Activated T-helper 17 cell treated with anti-CD3 and anti-CD28 coated beads, Interleukin-2, amount 50 U/mL, for 72 hours (primary cell): ENCODE data around the gene EMD. TPM values are rescaled to one million over a fixed set of nuclear protein-coding genes. Genes with fewer than 3 reads are reported as not detected.
A peak's percentile ranks its signal among the peaks of the same experiment; 100 is the strongest.
"Not testable (repeated sequence)": the region's sequence is repeated elsewhere in the genome, so short reads cannot be mapped to it uniquely, and the experiment has no call there.

Experiments used
- ATAC-seq: fragments of 150-1000 bp; cut with Tn5 transposase; replicated peaks from 2 replicates; pipeline ENCODE4 v1.10.0; 2021; ENCODE audit warnings: mild to moderate bottlenecking, moderate library complexity
- H3K27ac Mint-ChIP-seq: one replicate; pipeline ENCODE4 v1.8.0; 2022; ENCODE audit warnings: mixed read lengths
- H3K27me3 Mint-ChIP-seq: one replicate; pipeline ENCODE4 v1.8.0; 2022; ENCODE audit warnings: mixed read lengths
- H3K36me3 Mint-ChIP-seq: one replicate; pipeline ENCODE4 v1.8.0; 2022; ENCODE audit warnings: low read depth, mild to moderate bottlenecking, mixed read lengths
- H3K4me1 Mint-ChIP-seq: one replicate; pipeline ENCODE4 v1.8.0; 2022; ENCODE audit warnings: mixed read lengths
- H3K4me3 Mint-ChIP-seq: one replicate; pipeline ENCODE4 v1.8.0; 2022; ENCODE audit warnings: mild to moderate bottlenecking, mixed read lengths
- H3K9me3 Mint-ChIP-seq: one replicate; pipeline ENCODE4 v1.8.0; 2022; ENCODE audit warnings: mixed read lengths
- total RNA-seq, 2 donors: library from RNA; stranded (reverse); gene quantifications; one replicate each; pipeline ENCODE4 v1.2.3, GENCODE V29; 2022

The EMD gene
- total RNA-seq, 2 donors from 2014 or later = 86.5 to 87.5 TPM

- H3K36me3 Mint-ChIP-seq, H3K4me3 Mint-ChIP-seq, H3K9me3 Mint-ChIP-seq, H3K4me1 Mint-ChIP-seq, H3K27ac Mint-ChIP-seq, H3K27me3 Mint-ChIP-seq: not testable (repeated sequence)
- peak; percentile 53 for ATAC-seq
Measured at GRCh38 chrX:154388094-154388493, 9.0 kb downstream of the EMD start.

GRCh38 chrX:154388649-154389048 is 9.6 kb downstream of the EMD start:
- H3K27me3 Mint-ChIP-seq, H3K4me3 Mint-ChIP-seq, H3K4me1 Mint-ChIP-seq, H3K9me3 Mint-ChIP-seq, H3K27ac Mint-ChIP-seq, H3K36me3 Mint-ChIP-seq: not testable (repeated sequence)
- ATAC-seq = peak; percentile 44

GRCh38 chrX:154389812-154390747 is 11.0 kb downstream of the EMD start:
- H3K9me3 Mint-ChIP-seq, H3K4me3 Mint-ChIP-seq, H3K27ac Mint-ChIP-seq, H3K4me1 Mint-ChIP-seq, H3K36me3 Mint-ChIP-seq, H3K27me3 Mint-ChIP-seq: not testable (repeated sequence)
- peak; percentile 75 for ATAC-seq

DNA sequence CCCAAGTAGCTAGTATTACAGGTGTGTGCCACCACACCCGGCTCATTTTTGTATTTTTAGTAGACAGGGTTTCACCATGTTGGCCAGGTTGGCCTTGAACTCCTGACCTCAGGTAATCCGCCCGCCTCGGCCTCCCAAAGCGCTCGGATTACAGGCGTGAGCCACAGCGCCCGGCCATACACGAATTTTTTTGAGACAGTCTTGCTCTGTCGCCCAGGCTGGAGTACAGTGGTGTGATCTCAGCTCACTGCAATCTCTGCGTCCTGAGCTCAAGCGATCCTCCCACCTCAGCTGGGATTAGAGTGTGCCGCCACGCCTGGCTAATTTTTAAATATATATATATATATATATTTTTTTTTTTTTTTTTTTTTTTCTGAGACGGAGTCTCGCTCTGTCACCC is 17.3 kb downstream of the EMD start:
- ATAC-seq, H3K4me3 Mint-ChIP-seq: not testable (repeated sequence)

GRCh38 chrX:154396973-154397887 is 18.1 kb downstream of the EMD start:
- H3K27ac Mint-ChIP-seq = peak overlapping the region; percentile 100
- no peaks in the 10 kb centered on the region for H3K9me3 Mint-ChIP-seq
- ATAC-seq = peak; percentile 67
- peak overlapping the region; percentile 100 for H3K4me3 Mint-ChIP-seq
- H3K36me3 Mint-ChIP-seq = peaks cover 44% of the 10 kb centered on the region
- peaks cover 5% of the 10 kb centered on the region for H3K4me1 Mint-ChIP-seq
- H3K27me3 Mint-ChIP-seq = no peaks in the 10 kb centered on the region

More for the DNA sequence above, 17.3 kb downstream of the EMD start:
- H3K9me3 Mint-ChIP-seq, H3K4me1 Mint-ChIP-seq, H3K27ac Mint-ChIP-seq, H3K27me3 Mint-ChIP-seq: not testable (repeated sequence)
- H3K36me3 Mint-ChIP-seq = peaks cover 37% of the 10 kb centered on the region

DNA sequence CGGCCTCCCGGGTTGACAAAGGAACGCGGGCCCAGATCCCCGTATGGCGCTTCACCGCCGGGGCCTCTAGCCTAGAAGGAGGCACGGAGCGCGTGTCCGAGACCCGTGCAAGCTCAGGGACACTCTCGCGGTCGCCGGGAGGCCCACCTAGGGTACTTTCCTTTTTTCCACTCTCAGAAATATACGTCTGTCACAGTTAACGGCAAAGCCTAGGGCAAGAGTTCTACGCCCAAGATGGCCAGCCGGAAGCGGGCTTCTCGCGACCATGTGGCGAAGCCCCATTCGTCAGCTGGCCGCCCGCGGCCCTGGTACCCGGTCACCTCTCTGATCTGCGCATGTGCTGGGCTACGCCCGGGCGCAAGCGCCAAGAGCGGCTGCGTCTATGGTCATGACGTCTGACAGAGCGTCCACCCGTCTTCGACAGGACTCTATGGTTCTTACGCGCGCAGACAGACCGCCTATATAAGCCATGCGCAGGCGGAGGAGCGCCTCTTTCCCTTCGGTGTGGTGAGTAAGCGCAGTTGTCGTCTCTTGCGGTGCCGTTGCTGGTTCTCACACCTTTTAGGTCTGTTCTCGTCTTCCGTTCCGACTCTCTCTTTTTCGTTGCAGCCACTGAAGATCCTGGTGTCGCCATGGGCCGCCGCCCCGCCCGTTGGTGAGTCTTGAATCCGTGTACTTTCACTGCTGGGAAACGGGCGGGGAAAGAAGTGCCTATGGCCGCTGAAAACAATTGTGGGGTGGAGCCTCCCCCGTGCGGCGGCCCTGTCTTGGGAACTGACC is 19.0 kb downstream of the EMD start, which contains the start of gene RPL10:
Gene RPL10 (plus strand): TSS at position 490 of the 780 bp plus-strand sequence. CDS start 143 bp downstream, at position 633.
- Mint-ChIP-seq H3K4me3 (peak within 1 kb of the TSS; percentile 100), H3K36me3 (peaks cover 44% of the 10 kb centered on the region), H3K4me1 (peaks cover 5% of the 10 kb centered on the region), H3K9me3 (no peaks in the 10 kb centered on the region), H3K27ac (peak within 1 kb of the TSS; percentile 100), H3K27me3 (no peaks in the 10 kb centered on the region)
- peak; percentile 89 for ATAC-seq

DNA sequence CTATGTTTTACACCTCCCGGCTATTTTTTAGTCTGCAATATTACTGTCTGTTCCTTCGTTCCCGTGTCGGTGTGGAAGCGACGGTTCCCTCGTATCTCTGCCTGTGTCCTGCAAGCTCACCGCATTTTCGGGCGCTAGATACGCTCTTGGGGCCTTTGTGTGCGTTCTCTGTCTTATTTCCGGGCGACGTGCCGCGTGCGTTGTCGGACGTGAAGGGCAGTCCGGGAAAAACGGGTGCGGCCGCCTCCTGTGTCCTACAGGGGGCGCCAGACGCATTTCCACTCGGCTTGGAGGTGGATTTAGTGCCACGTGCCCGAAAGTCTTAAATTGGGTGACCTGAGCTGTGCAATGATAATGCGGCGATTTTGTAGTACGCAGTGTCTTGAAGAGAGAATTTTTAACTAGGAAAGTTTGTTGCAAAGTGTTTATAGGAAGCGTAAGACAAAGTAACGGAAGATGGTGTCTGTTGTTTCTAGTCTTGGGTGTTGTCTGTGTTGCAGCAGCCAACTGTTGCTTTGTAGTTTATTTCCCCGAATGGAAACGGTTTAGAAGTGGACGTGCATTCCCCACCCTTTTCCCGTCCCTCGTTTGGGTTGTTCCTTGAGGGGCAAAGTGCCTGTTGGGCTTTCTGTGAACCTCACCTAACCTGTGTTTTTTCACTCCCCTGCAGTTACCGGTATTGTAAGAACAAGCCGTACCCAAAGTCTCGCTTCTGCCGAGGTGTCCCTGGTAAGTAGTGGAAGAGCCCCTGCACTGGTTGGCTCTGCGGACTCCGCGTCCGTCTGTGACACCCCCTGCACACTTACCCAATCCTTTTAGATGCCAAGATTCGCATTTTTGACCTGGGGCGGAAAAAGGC is 19.8 kb downstream of the EMD start:
- Mint-ChIP-seq H3K27me3 (no peaks in the 10 kb centered on the region), H3K9me3 (no peaks in the 10 kb centered on the region), H3K4me3 (peak overlapping the region; percentile 100), H3K27ac (peak overlapping the region; percentile 100), H3K4me1 (peaks cover 5% of the 10 kb centered on the region), H3K36me3 (peaks cover 44% of the 10 kb centered on the region)
- peak; percentile 55 for ATAC-seq

GRCh38 chrX:154399527-154400368 is 20.7 kb downstream of the EMD start:
- Mint-ChIP-seq H3K27me3 (no peaks in the 10 kb centered on the region), H3K27ac (peak overlapping the region; percentile 100), H3K36me3 (peaks cover 44% of the 10 kb centered on the region), H3K4me1 (peaks cover 5% of the 10 kb centered on the region), H3K4me3 (peak overlapping the region; percentile 100), H3K9me3 (no peaks in the 10 kb centered on the region)
- peak; percentile 5 for ATAC-seq

DNA sequence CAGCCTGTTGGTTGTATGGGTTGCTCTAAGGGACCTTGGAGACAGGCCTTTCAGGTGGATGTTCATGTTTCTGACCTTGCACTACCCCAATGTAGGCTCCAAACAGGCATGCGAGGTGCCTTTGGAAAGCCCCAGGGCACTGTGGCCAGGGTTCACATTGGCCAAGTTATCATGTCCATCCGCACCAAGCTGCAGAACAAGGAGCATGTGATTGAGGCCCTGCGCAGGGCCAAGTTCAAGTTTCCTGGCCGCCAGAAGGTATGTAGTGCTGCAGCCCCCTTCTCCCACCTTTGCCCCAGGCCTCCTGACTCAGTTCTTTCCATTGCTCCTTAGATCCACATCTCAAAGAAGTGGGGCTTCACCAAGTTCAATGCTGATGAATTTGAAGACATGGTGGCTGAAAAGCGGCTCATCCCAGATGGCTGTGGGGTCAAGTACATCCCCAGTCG is 21.3 kb downstream of the EMD start:
- H3K27ac Mint-ChIP-seq, H3K9me3 Mint-ChIP-seq, H3K27me3 Mint-ChIP-seq, H3K4me1 Mint-ChIP-seq, ATAC-seq: not testable (repeated sequence)
- Mint-ChIP-seq H3K36me3 (peaks cover 44% of the 10 kb centered on the region), H3K4me3 (peak overlapping the region; percentile 100)

- no peak overlapping the region for H3K27ac Mint-ChIP-seq
- peaks cover 5% of the 10 kb centered on the region for H3K4me1 Mint-ChIP-seq
- H3K9me3 Mint-ChIP-seq = no peaks in the 10 kb centered on the region
- peaks cover 44% of the 10 kb centered on the region for H3K36me3 Mint-ChIP-seq
- H3K4me3 Mint-ChIP-seq = peak overlapping the region; percentile 100
- ATAC-seq = no peak
- H3K27me3 Mint-ChIP-seq = no peaks in the 10 kb centered on the region
Measured at GRCh38 chrX:154401045-154401799, 22.1 kb downstream of the EMD start.

DNA sequence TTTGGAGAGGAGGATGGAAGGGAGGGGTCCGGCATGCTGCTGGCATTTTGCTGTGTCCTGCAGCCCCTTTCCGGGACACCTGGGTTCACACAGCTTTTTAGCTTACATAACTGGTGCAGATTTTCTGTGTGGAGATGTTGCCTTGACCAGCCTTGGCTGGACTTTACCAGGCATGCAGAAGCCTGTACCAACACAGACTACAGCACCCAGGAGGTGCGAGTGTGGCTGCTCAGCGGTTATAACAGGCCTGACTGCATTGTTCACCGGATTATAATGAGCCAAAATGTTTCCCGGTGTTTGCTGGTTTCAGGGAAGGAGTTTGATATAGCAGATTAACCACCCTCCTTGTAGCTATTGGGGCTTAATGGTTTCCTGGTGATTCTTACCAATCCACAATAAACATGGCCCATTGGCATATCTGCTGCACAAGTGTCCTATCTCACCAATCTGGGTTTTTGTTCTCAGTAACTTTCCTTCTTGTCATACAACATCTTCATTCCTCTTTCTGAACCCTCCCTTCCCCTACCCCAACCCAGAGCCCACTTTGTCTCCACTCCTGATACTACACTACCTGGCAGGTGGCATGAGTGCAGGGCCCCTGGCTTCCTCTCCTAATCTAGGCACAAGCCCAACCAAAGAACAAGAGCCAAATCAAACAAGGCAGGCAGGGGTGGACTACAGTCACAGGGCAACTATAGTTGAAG is 23.0 kb downstream of the EMD start:
- H3K36me3 Mint-ChIP-seq = peaks cover 44% of the 10 kb centered on the region
- no peaks in the 10 kb centered on the region for H3K9me3 Mint-ChIP-seq
- no peak overlapping the region for H3K4me3 Mint-ChIP-seq
- peaks cover 5% of the 10 kb centered on the region for H3K4me1 Mint-ChIP-seq
- no peak for ATAC-seq
- H3K27ac Mint-ChIP-seq = no peak overlapping the region
- H3K27me3 Mint-ChIP-seq = no peaks in the 10 kb centered on the region
